Natural killer cell (primary cell): Measurements from ENCODE around the gene TRIM54. TPM values are rescaled to one million over a fixed set of nuclear protein-coding genes. Genes with fewer than 3 reads are reported as not detected.

Experiments
- ATAC-seq, 3 donors: fragments of 150-1000 bp in 2 of 3; fragments of 200-7000 bp in 1 of 3; cut with Tn5 transposase; 1 replicate in 1 of 3; 2 replicates in 2 of 3; pipeline ENCODE4 v1.10.0; 2021; ENCODE audit warnings: mild to moderate bottlenecking in 2 of 3, moderate library complexity in 2 of 3
- DNase-seq, 2 donors: peaks; one replicate each; pipeline versions ENCODE4 v3.0.0 to v3.0.0-alpha.2; 2013 to 2021; ENCODE audit warnings: mixed read lengths in 1 of 2
- H3K27ac ChIP-seq: one replicate; pipeline ENCODE4 v1.5.1; 2013; ENCODE audit warnings: mild to moderate bottlenecking, low read length
- H3K27me3 ChIP-seq: one replicate; pipeline ENCODE4 v1.6.1; 2013; ENCODE audit warnings: low read length; ENCODE audit not compliant: control insufficient read depth, insufficient read depth
- H3K36me3 ChIP-seq: one replicate; pipeline ENCODE4 v1.6.1; 2013; ENCODE audit warnings: low read length; ENCODE audit not compliant: control insufficient read depth, insufficient read depth
- H3K4me1 ChIP-seq: one replicate; pipeline ENCODE4 v1.6.1; 2013; ENCODE audit warnings: low read length; ENCODE audit not compliant: control insufficient read depth, insufficient read depth
- H3K4me3 ChIP-seq: one replicate; pipeline ENCODE4 v1.5.1; 2013; ENCODE audit warnings: low read length
- H3K9me3 ChIP-seq: one replicate; pipeline ENCODE4 v1.6.1; 2013; ENCODE audit warnings: low read length; ENCODE audit not compliant: control insufficient read depth, insufficient read depth
- H3K27ac Mint-ChIP-seq, 2 donors: one replicate each; pipeline ENCODE4 v1.8.0; 2022; ENCODE audit warnings: mild to moderate bottlenecking in 2 of 2, mixed read lengths in 2 of 2, moderate library complexity in 1 of 2
- H3K27me3 Mint-ChIP-seq, 2 donors: one replicate each; pipeline ENCODE4 v1.8.0; 2022; ENCODE audit warnings: low read depth in 2 of 2, mixed read lengths in 2 of 2
- H3K36me3 Mint-ChIP-seq: one replicate; pipeline ENCODE4 v1.8.0; 2022; ENCODE audit warnings: mixed read lengths
- H3K4me1 Mint-ChIP-seq, 2 donors: one replicate each; pipeline ENCODE4 v1.8.0; 2022; ENCODE audit warnings: mixed read lengths in 2 of 2
- H3K4me3 Mint-ChIP-seq: one replicate; pipeline ENCODE4 v1.8.0; 2022; ENCODE audit warnings: mild to moderate bottlenecking, moderate library complexity, mixed read lengths
- H3K9me3 Mint-ChIP-seq, 2 donors: one replicate each; pipeline ENCODE4 v1.8.0; 2022; ENCODE audit warnings: mixed read lengths in 2 of 2
- WGBS: methylation state at CpG from one replicate; pipeline ENCODE4 v1.1.7; 2013; ENCODE audit warnings: missing lambda C conversion rate; ENCODE audit not compliant: insufficient coverage; 5-methylcytosine and 5-hydroxymethylcytosine counted together
- intact Hi-C: fragments of 100-400 bp; cut with micrococcal nuclease; formaldehyde crosslinking; loops from one replicate; pipeline ENCODE4 v1.14.2; 2022
- total RNA-seq, 4 donors: library from RNA; stranded (reverse); fragments of 120-200 nt in 1 of 4; gene quantifications; one replicate each; pipeline versions ENCODE4 v1.2.3 to v1.2.4, GENCODE V29; 2013 to 2022
- TF ChIP-seq, protein P1 (sequence below): fragments of 200-600 bp; IDR thresholded peaks from one replicate; pipeline ENCODE4 v1.8.0; 2022; ENCODE audit warnings: antibody characterized with exemption

Gene TRIM54, protein sequence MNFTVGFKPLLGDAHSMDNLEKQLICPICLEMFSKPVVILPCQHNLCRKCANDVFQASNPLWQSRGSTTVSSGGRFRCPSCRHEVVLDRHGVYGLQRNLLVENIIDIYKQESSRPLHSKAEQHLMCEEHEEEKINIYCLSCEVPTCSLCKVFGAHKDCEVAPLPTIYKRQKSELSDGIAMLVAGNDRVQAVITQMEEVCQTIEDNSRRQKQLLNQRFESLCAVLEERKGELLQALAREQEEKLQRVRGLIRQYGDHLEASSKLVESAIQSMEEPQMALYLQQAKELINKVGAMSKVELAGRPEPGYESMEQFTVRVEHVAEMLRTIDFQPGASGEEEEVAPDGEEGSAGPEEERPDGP
- total RNA-seq: under 1 TPM in 2 of 3 donors, not detected in 1; 0.18 to 0.21 TPM
- total RNA-seq (2013): 0.25 TPM

DNA sequence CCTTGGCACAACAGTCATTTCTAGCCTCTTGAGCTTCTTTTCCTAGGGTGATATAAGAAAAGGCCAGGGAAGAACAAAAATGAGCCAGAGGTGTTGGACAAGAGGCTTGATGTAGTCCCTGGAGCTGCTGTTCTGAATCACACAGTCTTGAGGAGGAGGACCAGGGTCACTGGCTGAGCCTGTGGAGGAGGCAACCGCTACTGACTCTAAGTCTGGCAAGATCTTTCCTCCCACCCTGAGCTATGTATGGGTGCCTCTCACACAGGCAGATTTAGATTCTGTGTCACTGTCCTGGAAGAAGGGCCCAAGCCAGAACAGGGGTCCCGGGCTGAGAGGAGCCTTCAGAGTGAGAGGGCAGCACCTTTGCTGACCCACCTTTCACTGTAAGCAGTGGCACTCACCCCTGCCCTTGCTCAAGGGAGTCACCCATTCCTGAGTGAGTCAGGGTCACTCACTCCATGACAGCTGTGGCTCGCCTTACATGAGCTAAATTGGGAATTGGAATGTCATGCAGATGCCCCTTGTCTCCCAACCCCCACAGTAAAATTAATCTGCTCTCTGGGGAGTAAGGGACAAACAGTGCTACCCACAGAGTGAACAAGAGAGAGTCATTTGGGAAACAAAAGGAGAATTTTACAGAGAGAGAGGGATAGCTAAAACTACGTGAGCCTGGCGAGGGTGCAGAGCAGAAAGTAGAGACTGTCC lies at the start of gene TRIM54:
TSS of gene TRIM54 (plus strand) at position 575 of the 705 bp plus-strand sequence. CDS start 303 bp downstream, outside the sequence.
- Histone ChIP-seq H3K4me1 (no peaks in the 10 kb centered on the region), H3K27ac (no peak within 1 kb of the TSS), H3K27me3 (no peaks in the 10 kb centered on the region), H3K9me3 (no peaks in the 10 kb centered on the region), H3K4me3 (no peak within 1 kb of the TSS), H3K36me3 (no peaks in the 10 kb centered on the region)
- Mint-ChIP-seq H3K4me3 (no peak within 1 kb of the TSS), H3K27me3 (peaks cover 23 to 25% of the 10 kb centered on the region in 2 donors), H3K9me3 (no peaks in the 10 kb centered on the region), H3K36me3 (no peaks in the 10 kb centered on the region), H3K4me1 (peaks cover 0 to 8% of the 10 kb centered on the region in 2 donors), H3K27ac (no peak within 1 kb of the TSS)
- ATAC-seq (no peak), DNase-seq (no peak)
- 87% methylated on average over 4 of the region's 5 CpGs for WGBS
- TF ChIP-seq, protein P1, sequence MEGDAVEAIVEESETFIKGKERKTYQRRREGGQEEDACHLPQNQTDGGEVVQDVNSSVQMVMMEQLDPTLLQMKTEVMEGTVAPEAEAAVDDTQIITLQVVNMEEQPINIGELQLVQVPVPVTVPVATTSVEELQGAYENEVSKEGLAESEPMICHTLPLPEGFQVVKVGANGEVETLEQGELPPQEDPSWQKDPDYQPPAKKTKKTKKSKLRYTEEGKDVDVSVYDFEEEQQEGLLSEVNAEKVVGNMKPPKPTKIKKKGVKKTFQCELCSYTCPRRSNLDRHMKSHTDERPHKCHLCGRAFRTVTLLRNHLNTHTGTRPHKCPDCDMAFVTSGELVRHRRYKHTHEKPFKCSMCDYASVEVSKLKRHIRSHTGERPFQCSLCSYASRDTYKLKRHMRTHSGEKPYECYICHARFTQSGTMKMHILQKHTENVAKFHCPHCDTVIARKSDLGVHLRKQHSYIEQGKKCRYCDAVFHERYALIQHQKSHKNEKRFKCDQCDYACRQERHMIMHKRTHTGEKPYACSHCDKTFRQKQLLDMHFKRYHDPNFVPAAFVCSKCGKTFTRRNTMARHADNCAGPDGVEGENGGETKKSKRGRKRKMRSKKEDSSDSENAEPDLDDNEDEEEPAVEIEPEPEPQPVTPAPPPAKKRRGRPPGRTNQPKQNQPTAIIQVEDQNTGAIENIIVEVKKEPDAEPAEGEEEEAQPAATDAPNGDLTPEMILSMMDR: no peak
- intact Hi-C loops: loop anchor here (5.0 to 10.0 kb wide), 2 partner anchors 110 to 437 kb away; partner anchors contain the start of gene DPYSL5

DNA sequence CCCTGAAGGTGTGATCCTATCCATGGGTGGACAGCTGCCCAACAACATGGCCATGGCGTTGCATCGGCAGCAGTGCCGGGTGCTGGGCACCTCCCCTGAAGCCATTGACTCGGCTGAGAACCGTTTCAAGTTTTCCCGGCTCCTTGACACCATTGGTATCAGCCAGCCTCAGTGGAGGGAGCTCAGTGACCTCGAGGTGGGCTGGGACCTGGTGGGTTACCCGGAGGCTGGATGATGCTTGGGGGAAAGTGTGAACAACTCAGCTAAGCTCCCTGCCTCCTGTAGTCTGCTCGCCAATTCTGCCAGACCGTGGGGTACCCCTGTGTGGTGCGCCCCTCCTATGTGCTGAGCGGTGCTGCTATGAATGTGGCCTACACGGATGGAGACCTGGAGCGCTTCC lies 48.9 kb upstream of the TRIM54 start:
- H3K4me1 Mint-ChIP-seq: no peaks in the 10 kb centered on the region
- H3K9me3 Mint-ChIP-seq: no peaks in the 10 kb centered on the region
- Histone ChIP-seq H3K27me3 (no peaks in the 10 kb centered on the region), H3K9me3 (no peaks in the 10 kb centered on the region), H3K27ac (no peak overlapping the region), H3K4me1 (no peaks in the 10 kb centered on the region), H3K4me3 (no peak overlapping the region), H3K36me3 (peaks cover 66% of the 10 kb centered on the region)
- peak overlapping the region in 1 of 2 donors; percentile 39 for H3K27ac Mint-ChIP-seq
- H3K36me3 Mint-ChIP-seq: peaks cover 8% of the 10 kb centered on the region
- WGBS: 97% methylated on average over 14 of the region's 14 CpGs
- no peaks in the 10 kb centered on the region for H3K27me3 Mint-ChIP-seq
- TF ChIP-seq, protein P1: no peak
- ATAC-seq: no peak
- intact Hi-C loops: no loop called here
- H3K4me3 Mint-ChIP-seq: no peak overlapping the region
- DNase-seq: no peak

DNA sequence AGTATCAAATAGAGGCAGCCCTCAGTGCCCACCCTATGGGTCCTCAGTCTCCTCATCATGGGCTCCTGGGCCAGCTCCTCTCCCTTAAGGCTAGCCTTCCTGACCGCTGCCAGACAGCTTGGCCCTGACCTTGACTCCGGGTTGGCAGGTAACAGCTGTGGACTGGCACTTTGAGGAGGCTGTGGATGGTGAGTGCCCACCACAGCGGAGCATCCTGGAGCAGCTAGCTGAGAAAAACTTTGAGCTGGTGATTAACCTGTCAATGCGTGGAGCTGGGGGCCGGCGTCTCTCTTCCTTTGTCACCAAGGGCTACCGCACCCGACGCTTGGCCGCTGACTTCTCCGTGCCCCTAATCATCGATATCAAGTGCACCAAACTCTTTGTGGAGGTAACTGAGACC lies 46.1 kb upstream of the TRIM54 start:
- no peaks in the 10 kb centered on the region for H3K27me3 ChIP-seq
- no peak for DNase-seq
- Mint-ChIP-seq H3K27ac (no peak overlapping the region), H3K36me3 (peaks cover 8% of the 10 kb centered on the region), H3K4me3 (no peak overlapping the region), H3K4me1 (no peaks in the 10 kb centered on the region), H3K9me3 (no peaks in the 10 kb centered on the region), H3K27me3 (no peaks in the 10 kb centered on the region)
- no peaks in the 10 kb centered on the region for H3K4me1 ChIP-seq
- WGBS: 97% methylated on average over 12 of the region's 12 CpGs
- H3K36me3 ChIP-seq: peaks cover 87% of the 10 kb centered on the region
- H3K9me3 ChIP-seq: no peaks in the 10 kb centered on the region
- TF ChIP-seq, protein P1: no peak
- no peak overlapping the region for H3K27ac ChIP-seq
- intact Hi-C loops: no loop called here
- no peak for ATAC-seq
- H3K4me3 ChIP-seq: no peak overlapping the region
